GM13976 (cell line): ENCODE measurements around the gene RER1.

Experiments used
- DNase-seq: peaks from one replicate; pipeline ENCODE4 v3.0.0; 2012; ENCODE audit warnings: low spot score
- CTCF ChIP-seq: IDR thresholded peaks from 2 replicates; pipeline ENCODE4 v1.5.1; 2012; ENCODE audit warnings: borderline replicate concordance, mild to moderate bottlenecking; ENCODE audit not compliant: insufficient read depth; ENCODE audit errors: extremely low read depth, missing control alignments, control extremely low read depth
- in situ Hi-C: fragments of 300-500 bp; cut with MboI; formaldehyde crosslinking; loops from one replicate; pipeline ENCODE4 v1.12.0; 2022; ENCODE audit warnings: low sequenced_read_pairs, mixed read lengths, inconsistent platforms; ENCODE audit not compliant: unreplicated experiment

RER1 gene

GRCh38 chr1:2397007-2397679 is 5.5 kb downstream of the RER1 start:
- in situ Hi-C loops = no loop called here
- DNase-seq = no peak
- no peak for TF ChIP-seq CTCF

- no peak for DNase-seq
- in situ Hi-C loops = no loop called here
- no peak for TF ChIP-seq CTCF
Measured at GRCh38 chr1:2398871-2399270, 7.2 kb downstream of the RER1 start.

GRCh38 chr1:2399890-2400575 is 8.4 kb downstream of the RER1 start:
- no peak for DNase-seq
- no peak for TF ChIP-seq CTCF
- in situ Hi-C loops = loop anchor here (25.0 kb wide), 1 partner anchor 137 kb away; the partner anchor contains the start of genes HES5 and PANK4

GRCh38 chr1:2400576-2400909 is 8.9 kb downstream of the RER1 start:
- in situ Hi-C loops = loop anchor here (25.0 kb wide), 1 partner anchor 137 kb away; the partner anchor contains the start of genes HES5 and PANK4
- no peak for TF ChIP-seq CTCF
- DNase-seq = no peak

- TF ChIP-seq CTCF = no peak
- in situ Hi-C loops = loop anchor here (25.0 kb wide), 1 partner anchor 136 kb away; the partner anchor contains the start of genes HES5 and PANK4
- no peak for DNase-seq
Measured at GRCh38 chr1:2400950-2401649, 9.5 kb downstream of the RER1 start.

- no peak for DNase-seq
- TF ChIP-seq CTCF = no peak
- in situ Hi-C loops = loop anchor here (25.0 kb wide), 1 partner anchor 135 kb away; the partner anchor contains the start of genes HES5 and PANK4
Measured at GRCh38 chr1:2402420-2402819, 10.8 kb downstream of the RER1 start.
